Activated B cell treated with CpG ODN at 0.5 μM for 24 hours (primary cell): ENCODE data around the gene ACOX2. TPM values are rescaled to one million over a fixed set of nuclear protein-coding genes. Genes with fewer than 3 reads are reported as not detected.

Source experiments
- ATAC-seq: fragments of 200-7000 bp; cut with Tn5 transposase; one replicate; pipeline ENCODE4 v1.10.0; 2021; ENCODE audit warnings: low read depth, mild to moderate bottlenecking, moderate library complexity
- CTCF ChIA-PET: fragments of 350-600 bp; sonication (Branson Sonifier 250); formaldehyde crosslinking; loops from one replicate; lab custom pipeline; 2021; ENCODE audit warnings: antibody characterized with exemption; lab: Charles Lee
- POLR2A ChIA-PET: fragments of 350-600 bp; sonication (Branson Sonifier 250); formaldehyde crosslinking; loops from one replicate; lab custom pipeline; 2021; ENCODE audit warnings: antibody characterized with exemption; lab: Charles Lee
- DNase-seq: peaks from one replicate; pipeline ENCODE4 v3.0.0; 2022
- H3K27ac Mint-ChIP-seq: one replicate; pipeline ENCODE4 v1.8.0; 2020; ENCODE audit warnings: mixed read lengths
- H3K27me3 Mint-ChIP-seq: one replicate; pipeline ENCODE4 v1.8.0; 2021; ENCODE audit warnings: mixed read lengths
- H3K36me3 Mint-ChIP-seq: one replicate; pipeline ENCODE4 v1.8.0; 2021; ENCODE audit warnings: low read depth, mixed read lengths
- H3K4me1 Mint-ChIP-seq: one replicate; pipeline ENCODE4 v1.8.0; 2021; ENCODE audit warnings: mixed read lengths
- H3K4me3 Mint-ChIP-seq: one replicate; pipeline ENCODE4 v1.8.0; 2020; ENCODE audit warnings: mild to moderate bottlenecking, mixed read lengths
- H3K9me3 Mint-ChIP-seq: one replicate; pipeline ENCODE4 v1.8.0; 2020; ENCODE audit warnings: mixed read lengths
- CTCF ChIP-seq: fragments of 200-600 bp; IDR thresholded peaks from one replicate; pipeline ENCODE4 v1.8.0; 2022; ENCODE audit warnings: antibody characterized with exemption, mild to moderate bottlenecking
- intact Hi-C: fragments of 100-400 bp; cut with micrococcal nuclease; formaldehyde crosslinking; loops from one replicate; pipeline ENCODE4 v1.15.1; 2024
- total RNA-seq: library from RNA; stranded (reverse); gene quantifications from 2 replicates; pipeline ENCODE4 v1.2.3, GENCODE V29; 2022

Gene ACOX2
- total RNA-seq, 1 donor from 2014 or later = not detected

DNA sequence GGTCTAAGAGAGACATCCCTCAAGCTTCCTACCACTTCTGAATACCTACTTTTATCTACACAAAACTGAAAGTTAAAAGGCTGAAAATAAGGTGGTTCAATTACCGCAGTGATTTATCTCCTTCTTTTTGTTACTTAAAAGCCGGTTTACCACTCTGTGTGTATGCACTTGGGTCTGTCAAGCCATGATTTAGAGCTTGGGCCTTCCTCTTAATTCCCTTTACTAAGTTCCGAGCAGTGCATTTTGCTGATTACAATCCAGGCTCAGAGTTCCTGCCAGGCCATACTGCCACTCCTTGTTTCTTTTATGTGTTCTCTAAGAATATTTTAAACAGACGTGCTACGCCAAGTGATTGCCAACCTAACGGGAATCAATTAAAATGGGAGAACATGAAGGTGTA, 28.6 kb downstream of the ACOX2 start:
- no peak overlapping the region for H3K27ac Mint-ChIP-seq
- CTCF ChIA-PET = no interaction called here
- H3K27me3 Mint-ChIP-seq = no peaks in the 10 kb centered on the region
- POLR2A ChIA-PET = no interaction called here
- H3K36me3 Mint-ChIP-seq = peaks cover 2% of the 10 kb centered on the region
- TF ChIP-seq CTCF = no peak
- ATAC-seq (no peak), DNase-seq (no peak)
- no peaks in the 10 kb centered on the region for H3K4me1 Mint-ChIP-seq
- H3K9me3 Mint-ChIP-seq = no peaks in the 10 kb centered on the region
- no peak overlapping the region for H3K4me3 Mint-ChIP-seq
- intact Hi-C loops = no loop called here

GRCh38 chr3:58507356-58508078, 29.5 kb downstream of the ACOX2 start:
- peaks cover 2% of the 10 kb centered on the region for H3K36me3 Mint-ChIP-seq
- POLR2A ChIA-PET = interaction anchor here (1.5 kb wide), 1 partner anchor 74 kb away, joined by 3 read pairs; the partner anchor contains the start of gene PDHB

GRCh38 chr3:58502872-58503271, 34.1 kb downstream of the ACOX2 start:
- Mint-ChIP-seq H3K4me3 (no peak overlapping the region), H3K4me1 (peaks cover 7% of the 10 kb centered on the region), H3K27ac (no peak overlapping the region), H3K27me3 (no peaks in the 10 kb centered on the region), H3K36me3 (peaks cover 28% of the 10 kb centered on the region), H3K9me3 (no peaks in the 10 kb centered on the region)
- intact Hi-C loops = no loop called here
- no peak for TF ChIP-seq CTCF
- ChIA-PET CTCF (no interaction called here), POLR2A (no interaction called here)
- no peak for DNase-seq
- ATAC-seq = no peak

More at GRCh38 chr3:58507356-58508078, 29.5 kb downstream of the ACOX2 start:
- no peak overlapping the region for H3K4me3 Mint-ChIP-seq
- ATAC-seq (no peak), DNase-seq (no peak)
- no peak for TF ChIP-seq CTCF
- no peak overlapping the region for H3K27ac Mint-ChIP-seq
- intact Hi-C loops = no loop called here
- no peaks in the 10 kb centered on the region for H3K9me3 Mint-ChIP-seq
- H3K27me3 Mint-ChIP-seq = no peaks in the 10 kb centered on the region
- CTCF ChIA-PET = no interaction called here
- peaks cover 3% of the 10 kb centered on the region for H3K4me1 Mint-ChIP-seq

DNA sequence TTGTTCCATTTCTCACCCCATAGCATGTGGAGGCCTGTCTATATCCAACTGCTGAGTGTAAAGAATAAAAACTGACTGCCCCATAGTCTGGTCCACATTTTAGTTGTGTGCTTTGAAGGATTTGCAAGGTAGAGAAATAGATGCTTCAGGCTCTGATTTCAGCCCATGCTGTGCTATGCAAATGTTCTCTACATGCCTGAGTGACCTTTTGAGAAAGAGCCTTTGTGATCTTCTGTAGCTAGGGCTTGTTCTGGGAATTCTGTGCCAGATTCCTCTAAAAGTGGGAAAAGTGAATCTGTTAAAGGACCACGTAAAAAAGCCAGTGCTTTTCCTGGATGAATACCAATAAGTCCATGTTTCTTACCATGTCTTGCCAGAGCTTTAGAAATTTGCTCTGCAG, 39.9 kb downstream of the ACOX2 start:
- no peaks in the 10 kb centered on the region for H3K9me3 Mint-ChIP-seq
- ChIA-PET CTCF (no interaction called here), POLR2A (no interaction called here)

More for the DNA sequence above, 39.9 kb downstream of the ACOX2 start:
- ATAC-seq (no peak), DNase-seq (no peak)
- Mint-ChIP-seq H3K36me3 (peaks cover 24% of the 10 kb centered on the region), H3K4me1 (peaks cover 47% of the 10 kb centered on the region), H3K27me3 (no peaks in the 10 kb centered on the region), H3K4me3 (no peak overlapping the region), H3K27ac (no peak overlapping the region)
- intact Hi-C loops = no loop called here
- TF ChIP-seq CTCF = no peak
